ENCODE measurements around the gene CYP26C1.

DNA sequence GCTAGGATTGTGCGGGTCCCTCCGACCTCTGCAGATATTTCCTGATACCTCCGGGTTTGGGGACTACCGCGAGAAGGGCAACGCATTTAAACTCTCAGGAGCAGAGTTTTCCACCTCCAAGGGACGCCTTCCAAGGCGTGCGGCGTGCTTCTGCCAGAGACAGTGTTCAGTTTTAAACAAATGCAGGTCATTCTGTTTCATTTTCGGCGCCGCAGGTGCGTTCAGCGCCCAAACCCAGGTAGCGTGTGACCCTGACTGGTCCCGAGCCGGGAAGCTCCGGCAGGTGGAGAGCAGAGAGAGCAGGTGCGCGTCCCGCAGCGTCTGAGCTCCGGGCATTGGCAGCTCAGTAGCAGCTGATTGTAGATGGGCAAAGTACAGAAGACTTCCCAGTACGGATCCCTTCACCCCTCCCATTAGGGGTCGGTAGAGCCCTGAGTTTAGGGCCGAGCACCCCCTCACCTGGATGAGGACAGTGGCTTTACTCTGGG is 11.7 kb downstream of the CYP26C1 start:
- TF ChIP-seq, protein P1, sequence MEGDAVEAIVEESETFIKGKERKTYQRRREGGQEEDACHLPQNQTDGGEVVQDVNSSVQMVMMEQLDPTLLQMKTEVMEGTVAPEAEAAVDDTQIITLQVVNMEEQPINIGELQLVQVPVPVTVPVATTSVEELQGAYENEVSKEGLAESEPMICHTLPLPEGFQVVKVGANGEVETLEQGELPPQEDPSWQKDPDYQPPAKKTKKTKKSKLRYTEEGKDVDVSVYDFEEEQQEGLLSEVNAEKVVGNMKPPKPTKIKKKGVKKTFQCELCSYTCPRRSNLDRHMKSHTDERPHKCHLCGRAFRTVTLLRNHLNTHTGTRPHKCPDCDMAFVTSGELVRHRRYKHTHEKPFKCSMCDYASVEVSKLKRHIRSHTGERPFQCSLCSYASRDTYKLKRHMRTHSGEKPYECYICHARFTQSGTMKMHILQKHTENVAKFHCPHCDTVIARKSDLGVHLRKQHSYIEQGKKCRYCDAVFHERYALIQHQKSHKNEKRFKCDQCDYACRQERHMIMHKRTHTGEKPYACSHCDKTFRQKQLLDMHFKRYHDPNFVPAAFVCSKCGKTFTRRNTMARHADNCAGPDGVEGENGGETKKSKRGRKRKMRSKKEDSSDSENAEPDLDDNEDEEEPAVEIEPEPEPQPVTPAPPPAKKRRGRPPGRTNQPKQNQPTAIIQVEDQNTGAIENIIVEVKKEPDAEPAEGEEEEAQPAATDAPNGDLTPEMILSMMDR (IDR thresholded peaks at IDR 0.05; ENCODE audit: poor library complexity) = no peak
- peak; percentile 22 for TF ChIP-seq EZH2 (IDR thresholded peaks at IDR 0.05; ENCODE audit: borderline replicate concordance)
